AG04449 (cell line): ENCODE data around the gene RAD51B.

Experiments
- CTCF ChIA-PET: fragments of 350-600 bp; formaldehyde crosslinking; extraction: SDS; loops from one replicate; lab custom pipeline; 2021; ENCODE audit warnings: antibody characterized with exemption; lab: Yijun Ruan, JAX
- POLR2A ChIA-PET: fragments of 400-600, 350-600 bp; formaldehyde crosslinking; extraction: SDS; loops from one replicate; lab custom pipeline; 2020; ENCODE audit warnings: antibody characterized with exemption, inconsistent platforms; lab: Yijun Ruan, JAX
- DNase-seq: peaks from one replicate; pipeline ENCODE4 v3.0.0-alpha.2; 2010; ENCODE audit warnings: low read depth, low spot score
- H3K4me3 ChIP-seq: 2 replicates; pipeline ENCODE4 v1.5.1; 2011; ENCODE audit warnings: low read depth, mild to moderate bottlenecking, control low read depth, low read length
- TF ChIP-seq, protein P1 (sequence below): IDR thresholded peaks from one replicate; pipeline ENCODE4 v1.5.1; 2011; ENCODE audit warnings: mild to moderate bottlenecking, moderate library complexity, low read length, control low read depth, inconsistent platforms; ENCODE audit not compliant: insufficient read depth; ENCODE audit errors: missing control alignments

The RAD51B gene

DNA sequence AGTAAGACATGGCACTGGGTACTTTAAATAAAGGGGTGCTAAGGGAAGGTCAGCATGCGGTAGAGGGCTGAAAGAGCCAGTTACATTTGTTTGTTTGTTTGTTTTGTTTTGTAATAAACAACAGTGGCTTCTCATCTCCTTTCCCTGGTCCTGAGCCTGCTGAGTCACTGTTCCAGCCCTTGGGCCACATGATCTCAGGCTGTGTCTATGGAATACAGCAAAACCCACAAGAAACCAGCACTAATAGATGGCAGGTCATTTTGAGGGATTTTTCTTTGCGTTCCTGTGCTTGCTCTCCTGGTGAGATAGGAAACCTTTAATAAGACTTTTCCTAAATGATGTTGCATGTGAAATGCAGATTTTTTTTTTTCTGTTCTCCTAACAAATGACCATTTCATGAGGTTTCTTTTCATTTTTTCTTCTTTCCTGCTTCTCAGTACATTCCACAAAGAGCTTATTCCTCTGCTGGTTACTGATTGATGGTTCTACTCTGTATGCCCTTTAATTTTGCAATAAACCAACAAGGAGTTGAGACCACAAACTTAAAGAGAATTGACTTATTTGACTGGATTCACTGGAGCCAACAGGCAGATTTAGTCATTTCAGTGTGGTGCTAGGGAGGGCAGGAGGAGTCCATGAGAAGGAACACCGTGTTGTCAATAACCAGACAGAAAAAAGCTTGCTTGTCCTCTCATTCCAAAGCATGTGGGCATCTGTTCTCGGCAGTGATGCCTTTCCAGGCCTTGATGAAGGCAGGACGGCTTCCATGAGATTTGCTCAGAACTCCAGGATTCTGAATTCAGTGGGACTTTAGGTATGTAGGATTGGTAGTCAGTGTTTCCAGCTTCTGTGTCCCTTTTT lies 459.2 kb downstream of the RAD51B start:
- POLR2A ChIA-PET: interaction anchor here (0.7 kb wide), 1 partner anchor 500 kb away, joined by 3 read pairs; no protein-coding TSS in a partner anchor
- no peak overlapping the region for H3K4me3 ChIP-seq
- CTCF ChIA-PET: interaction anchor here (0.9 to 1.1 kb wide), 2 partner anchors 11 to 546 kb away, joined by 3 to 4 read pairs; no protein-coding TSS in a partner anchor
- TF ChIP-seq, protein P1, sequence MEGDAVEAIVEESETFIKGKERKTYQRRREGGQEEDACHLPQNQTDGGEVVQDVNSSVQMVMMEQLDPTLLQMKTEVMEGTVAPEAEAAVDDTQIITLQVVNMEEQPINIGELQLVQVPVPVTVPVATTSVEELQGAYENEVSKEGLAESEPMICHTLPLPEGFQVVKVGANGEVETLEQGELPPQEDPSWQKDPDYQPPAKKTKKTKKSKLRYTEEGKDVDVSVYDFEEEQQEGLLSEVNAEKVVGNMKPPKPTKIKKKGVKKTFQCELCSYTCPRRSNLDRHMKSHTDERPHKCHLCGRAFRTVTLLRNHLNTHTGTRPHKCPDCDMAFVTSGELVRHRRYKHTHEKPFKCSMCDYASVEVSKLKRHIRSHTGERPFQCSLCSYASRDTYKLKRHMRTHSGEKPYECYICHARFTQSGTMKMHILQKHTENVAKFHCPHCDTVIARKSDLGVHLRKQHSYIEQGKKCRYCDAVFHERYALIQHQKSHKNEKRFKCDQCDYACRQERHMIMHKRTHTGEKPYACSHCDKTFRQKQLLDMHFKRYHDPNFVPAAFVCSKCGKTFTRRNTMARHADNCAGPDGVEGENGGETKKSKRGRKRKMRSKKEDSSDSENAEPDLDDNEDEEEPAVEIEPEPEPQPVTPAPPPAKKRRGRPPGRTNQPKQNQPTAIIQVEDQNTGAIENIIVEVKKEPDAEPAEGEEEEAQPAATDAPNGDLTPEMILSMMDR: no peak
- DNase-seq: no peak

DNA sequence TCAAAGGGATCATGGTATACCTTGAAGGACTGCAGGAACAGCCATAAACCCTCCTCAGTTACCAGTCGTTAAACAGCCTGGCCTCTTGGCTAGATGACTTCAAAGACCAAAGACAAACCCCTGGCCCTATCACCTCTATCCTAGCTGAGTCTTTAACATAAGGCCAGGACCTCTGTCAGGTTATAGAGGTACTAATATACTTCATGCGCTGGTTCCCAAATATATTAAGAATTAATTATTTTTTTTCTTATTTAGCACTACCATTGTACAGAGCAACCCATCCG lies 459.8 kb downstream of the RAD51B start:
- CTCF ChIA-PET: interaction anchor here (0.9 to 1.1 kb wide), 2 partner anchors 10 to 545 kb away, joined by 3 to 4 read pairs; no protein-coding TSS in a partner anchor
- no peak for DNase-seq
- TF ChIP-seq, protein P1: no peak
- POLR2A ChIA-PET: interaction anchor here (0.7 kb wide), 1 partner anchor 500 kb away, joined by 3 read pairs; no protein-coding TSS in a partner anchor
- H3K4me3 ChIP-seq: no peak overlapping the region

DNA sequence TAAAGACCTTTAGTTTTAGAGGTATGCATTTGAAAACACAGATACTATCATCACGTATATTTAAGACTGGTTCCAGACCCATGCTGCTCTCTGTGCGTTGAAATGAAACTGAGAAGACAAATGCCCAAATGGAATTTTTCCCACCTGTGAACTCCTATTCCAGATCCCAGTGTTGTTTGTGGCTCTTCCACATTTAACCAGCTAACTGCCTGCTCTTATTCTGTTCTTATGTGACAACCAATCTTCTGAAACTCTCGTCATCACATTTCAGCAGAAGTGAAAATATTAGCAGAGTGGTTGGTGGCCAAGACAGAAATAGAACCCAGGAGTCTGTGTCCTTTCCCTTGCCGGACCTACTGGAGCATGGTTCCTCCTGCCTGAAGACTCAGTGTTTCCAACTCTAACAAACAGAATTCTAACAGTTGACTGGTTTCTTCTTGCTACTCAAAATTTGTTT lies 460.2 kb downstream of the RAD51B start:
- TF ChIP-seq, protein P1: no peak
- POLR2A ChIA-PET: no interaction called here
- no peak overlapping the region for H3K4me3 ChIP-seq
- DNase-seq: no peak
- CTCF ChIA-PET: no interaction called here

DNA sequence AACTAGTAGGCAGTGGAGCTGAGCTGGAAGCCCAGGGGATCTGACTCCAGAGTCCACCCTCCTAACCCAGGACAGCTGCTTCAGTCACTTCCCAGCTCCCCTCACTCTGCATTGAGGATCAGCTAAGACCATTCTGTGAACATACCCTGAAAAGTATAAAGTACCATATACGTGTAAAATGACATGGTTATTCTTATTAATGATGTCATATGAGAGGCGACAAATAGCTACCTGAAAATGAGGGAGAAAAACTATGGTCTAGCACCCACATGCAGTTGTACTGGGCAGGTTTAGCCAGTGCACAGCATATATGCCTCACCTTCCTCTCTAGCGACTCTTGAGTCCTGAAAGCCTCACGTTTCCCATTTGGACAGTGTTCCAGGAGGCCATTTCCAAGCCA lies 461.9 kb downstream of the RAD51B start:
- H3K4me3 ChIP-seq: no peak overlapping the region
- CTCF ChIA-PET: no interaction called here
- POLR2A ChIA-PET: no interaction called here
- TF ChIP-seq, protein P1: no peak
- DNase-seq: no peak

DNA sequence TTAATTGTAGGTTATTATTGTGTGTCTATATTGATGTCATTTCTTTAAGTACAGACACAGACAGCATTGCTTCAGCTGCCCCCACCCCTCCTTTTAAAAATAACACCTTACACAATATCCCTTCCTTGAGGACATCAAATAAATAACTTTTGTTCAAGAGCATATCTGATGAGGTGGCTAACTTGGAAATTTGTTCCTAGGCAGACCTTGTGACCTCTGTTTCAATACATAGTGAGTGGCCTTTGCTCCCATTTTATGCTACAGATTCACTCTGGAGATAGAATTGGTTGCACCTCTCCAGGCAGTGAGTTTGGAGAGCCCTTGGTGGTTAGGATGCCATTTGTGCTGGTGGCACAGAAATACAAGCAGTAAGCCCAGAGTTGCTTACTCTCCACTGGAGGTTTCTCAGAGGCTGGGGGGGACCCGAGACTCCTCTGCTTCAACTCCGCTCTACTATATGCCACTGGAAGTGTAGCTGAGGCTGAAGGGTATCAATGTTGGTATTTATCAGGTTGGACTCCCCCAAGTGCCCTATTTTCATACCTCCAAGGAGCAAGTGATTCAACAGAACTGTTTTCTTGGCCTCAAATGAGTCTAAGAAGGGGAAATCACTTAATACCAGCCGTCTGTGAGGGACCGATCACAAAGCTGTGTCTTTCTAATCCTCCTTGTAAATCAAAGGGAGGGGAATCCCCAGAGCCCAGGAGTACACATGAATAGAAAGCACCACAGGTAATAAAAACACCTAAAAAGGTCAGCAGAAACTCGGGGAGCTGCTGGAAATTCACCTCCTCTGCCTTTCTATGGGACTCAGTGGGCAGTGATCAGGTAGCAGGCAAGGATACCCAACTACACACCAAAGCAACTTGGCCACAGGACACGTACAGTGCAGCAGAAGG lies 463.1 kb downstream of the RAD51B start:
- TF ChIP-seq, protein P1: no peak
- ChIA-PET CTCF (no interaction called here), POLR2A (no interaction called here)
- no peak overlapping the region for H3K4me3 ChIP-seq
- no peak for DNase-seq
